Osteoblast (primary cell): ENCODE measurements around the gene DDX49. TPM values are rescaled to one million over a fixed set of nuclear protein-coding genes. Genes with fewer than 3 reads are reported as not detected.
A peak's percentile ranks its signal among the peaks of the same experiment; 100 is the strongest.
"Not testable (repeated sequence)": the region's sequence is repeated elsewhere in the genome, so short reads cannot be mapped to it uniquely, and the experiment has no call there.

Experiments used
- DNase-seq: peaks from one replicate; pipeline ENCODE4 v3.0.0; 2011; ENCODE audit warnings: low spot score, mixed read lengths; ENCODE audit not compliant: insufficient read length; ENCODE audit errors: missing footprints
- H2AFZ ChIP-seq: 2 replicates; pipeline ENCODE4 v1.6.0; 2011; ENCODE audit warnings: mild to moderate bottlenecking, low read length
- H3K27ac ChIP-seq: 2 replicates; pipeline ENCODE4 v1.5.1; 2011; ENCODE audit warnings: mild to moderate bottlenecking, low read depth, low read length, moderate library complexity
- H3K27me3 ChIP-seq: 2 replicates; pipeline ENCODE4 v1.6.0; 2012; ENCODE audit warnings: mild to moderate bottlenecking, control low read depth, inconsistent platforms, low read length, moderate library complexity; ENCODE audit not compliant: insufficient read depth
- H3K36me3 ChIP-seq: 2 replicates; pipeline ENCODE4 v1.5.1; 2011; ENCODE audit warnings: mild to moderate bottlenecking, low read length, control low read depth, moderate library complexity; ENCODE audit not compliant: insufficient read depth
- H3K4me1 ChIP-seq: 2 replicates; pipeline ENCODE4 v1.5.1; 2011; ENCODE audit warnings: mild to moderate bottlenecking, low read length, control low read depth, moderate library complexity; ENCODE audit not compliant: insufficient read depth
- H3K4me2 ChIP-seq: 2 replicates; pipeline ENCODE4 v1.6.0; 2011; ENCODE audit warnings: mild to moderate bottlenecking, low read length; ENCODE audit not compliant: insufficient read depth
- H3K4me3 ChIP-seq: fragments of 200-600 bp; sonication (generic); 3 replicates; pipeline ENCODE4 v1.5.1; 2012; ENCODE audit warnings: mild to moderate bottlenecking, low read length, inconsistent platforms; ENCODE audit not compliant: insufficient read depth
- H3K79me2 ChIP-seq: 2 replicates; pipeline ENCODE4 v1.6.0; 2012; ENCODE audit warnings: mild to moderate bottlenecking, low read length, control low read depth, inconsistent platforms; ENCODE audit not compliant: insufficient read depth
- H3K9me3 ChIP-seq: 2 replicates; pipeline ENCODE4 v1.5.1; 2011; ENCODE audit warnings: low read depth, low read length, control low read depth
- H4K20me1 ChIP-seq: 2 replicates; pipeline ENCODE4 v1.6.0; 2012; ENCODE audit warnings: mild to moderate bottlenecking, low read length, control low read depth; ENCODE audit not compliant: insufficient read depth
- CTCF ChIP-seq: IDR thresholded peaks from 2 replicates; pipeline ENCODE4 v1.5.1; 2011; ENCODE audit warnings: mild to moderate bottlenecking, low read depth, low read length, moderate library complexity; ENCODE audit errors: extremely low read depth
- total RNA-seq: library from RNA; depleted of rRNA; stranded (reverse); fragments of >200 nt; gene quantifications from 2 replicates; pipeline ENCODE4 v1.2.3, GENCODE V29; 2012

The DDX49 gene
- total RNA-seq, 1 donor: 46.7 TPM

GRCh38 chr19:18915639-18916038, 3.9 kb upstream of the DDX49 start:
- Histone ChIP-seq H3K4me3 (no peak overlapping the region), H4K20me1 (peaks cover 47% of the 10 kb centered on the region), H3K27ac (no peak overlapping the region), H2AFZ (no peak overlapping the region), H3K4me1 (peaks cover 13% of the 10 kb centered on the region), H3K4me2 (no peak overlapping the region), H3K27me3 (no peaks in the 10 kb centered on the region), H3K9me3 (no peaks in the 10 kb centered on the region), H3K79me2 (peaks cover 84% of the 10 kb centered on the region), H3K36me3 (peaks cover 22% of the 10 kb centered on the region)
- peak; percentile 95 for DNase-seq
- TF ChIP-seq CTCF: peak; percentile 44

- not testable (repeated sequence) for DNase-seq, H3K27me3 ChIP-seq, H3K9me3 ChIP-seq, H3K27ac ChIP-seq, H3K4me3 ChIP-seq, H2AFZ ChIP-seq
- Histone ChIP-seq H3K4me2 (peak overlapping the region; percentile 93), H4K20me1 (peaks cover 40% of the 10 kb centered on the region), H3K79me2 (peaks cover 88% of the 10 kb centered on the region), H3K36me3 (peaks cover 24% of the 10 kb centered on the region), H3K4me1 (peaks cover 14% of the 10 kb centered on the region)
Observed at GRCh38 chr19:18917593-18917992, 1.9 kb upstream of the DDX49 start.

GRCh38 chr19:18919900-18920214, 342 bp downstream of the DDX49 start:
- H2AFZ ChIP-seq: peak overlapping the region; percentile 68
- peak overlapping the region; percentile 75 for H3K27ac ChIP-seq
- TF ChIP-seq CTCF: no peak
- peak overlapping the region; percentile 86 for H3K4me3 ChIP-seq
- peaks cover 34% of the 10 kb centered on the region for H3K36me3 ChIP-seq
- peaks cover 68% of the 10 kb centered on the region for H3K79me2 ChIP-seq
- no peaks in the 10 kb centered on the region for H3K9me3 ChIP-seq
- H3K4me1 ChIP-seq: peaks cover 14% of the 10 kb centered on the region
- peaks cover 22% of the 10 kb centered on the region for H4K20me1 ChIP-seq
- no peak for DNase-seq
- H3K27me3 ChIP-seq: no peaks in the 10 kb centered on the region
- H3K4me2 ChIP-seq: peak overlapping the region; percentile 92

GRCh38 chr19:18920400-18920799, 885 bp downstream of the DDX49 start:
- H3K27me3 ChIP-seq: no peaks in the 10 kb centered on the region
- H3K9me3 ChIP-seq: no peaks in the 10 kb centered on the region
- peaks cover 14% of the 10 kb centered on the region for H3K4me1 ChIP-seq
- H3K4me2 ChIP-seq: peak overlapping the region; percentile 92
- H3K4me3 ChIP-seq: peak overlapping the region; percentile 86
- H3K27ac ChIP-seq: peak overlapping the region; percentile 75
- peaks cover 32% of the 10 kb centered on the region for H3K36me3 ChIP-seq
- H4K20me1 ChIP-seq: peaks cover 18% of the 10 kb centered on the region
- peaks cover 62% of the 10 kb centered on the region for H3K79me2 ChIP-seq
- no peak for TF ChIP-seq CTCF
- no peak overlapping the region for H2AFZ ChIP-seq
- no peak for DNase-seq
